ENCODE results near the gene CGGBP1.

- TF ChIP-seq, protein P1, sequence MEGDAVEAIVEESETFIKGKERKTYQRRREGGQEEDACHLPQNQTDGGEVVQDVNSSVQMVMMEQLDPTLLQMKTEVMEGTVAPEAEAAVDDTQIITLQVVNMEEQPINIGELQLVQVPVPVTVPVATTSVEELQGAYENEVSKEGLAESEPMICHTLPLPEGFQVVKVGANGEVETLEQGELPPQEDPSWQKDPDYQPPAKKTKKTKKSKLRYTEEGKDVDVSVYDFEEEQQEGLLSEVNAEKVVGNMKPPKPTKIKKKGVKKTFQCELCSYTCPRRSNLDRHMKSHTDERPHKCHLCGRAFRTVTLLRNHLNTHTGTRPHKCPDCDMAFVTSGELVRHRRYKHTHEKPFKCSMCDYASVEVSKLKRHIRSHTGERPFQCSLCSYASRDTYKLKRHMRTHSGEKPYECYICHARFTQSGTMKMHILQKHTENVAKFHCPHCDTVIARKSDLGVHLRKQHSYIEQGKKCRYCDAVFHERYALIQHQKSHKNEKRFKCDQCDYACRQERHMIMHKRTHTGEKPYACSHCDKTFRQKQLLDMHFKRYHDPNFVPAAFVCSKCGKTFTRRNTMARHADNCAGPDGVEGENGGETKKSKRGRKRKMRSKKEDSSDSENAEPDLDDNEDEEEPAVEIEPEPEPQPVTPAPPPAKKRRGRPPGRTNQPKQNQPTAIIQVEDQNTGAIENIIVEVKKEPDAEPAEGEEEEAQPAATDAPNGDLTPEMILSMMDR (IDR thresholded peaks at IDR 0.05) = no peak
- no peak for TF ChIP-seq POLR2AphosphoS5 (IDR thresholded peaks at IDR 0.05)
Observed at GRCh38 chr3:88059380-88060170, 770 bp upstream of the CGGBP1 start.
